H1 (cell line): ENCODE measurements around the gene S100A16. TPM values are rescaled to one million over a fixed set of nuclear protein-coding genes. Genes with fewer than 3 reads are reported as not detected.

ENCODE experiments used
- NRF1 ChIP-seq: IDR thresholded peaks from 2 replicates; pipeline ENCODE4 v1.6.1; 2011; ENCODE audit warnings: mild to moderate bottlenecking, low read depth, low read length, improper control_type of control experiment
- POLR2A ChIP-seq, 2 experiments: IDR thresholded peaks; 1 replicate in 1 of 2; 2 replicates in 1 of 2; pipeline ENCODE4 v1.6.1; 2011; ENCODE audit warnings: low read depth in 2 of 2, low read length in 2 of 2, mild to moderate bottlenecking in 2 of 2; ENCODE audit errors: control extremely low read depth in 1 of 2
- SP1 ChIP-seq: IDR thresholded peaks from 2 replicates; pipeline ENCODE4 v1.6.1; 2011; ENCODE audit warnings: low read depth, low read length
- polyA plus RNA-seq, 7 experiments: library from polyadenylated mRNA; depleted of rRNA in 3 of 7; stranded (reverse) in 5 of 7; unstranded in 2 of 7; fragments of >200 nt in 5 of 7; fragments of 200-250 nt in 2 of 7; gene quantifications; 1 replicate in 5 of 7; 2 replicates in 1 of 7; 4 replicates in 1 of 7; pipeline versions ENCODE4 v1.2.1 to v1.2.3, GENCODE V29; 2011 to 2013; ENCODE audit warnings: missing spikeins in 2 of 7, mixed read lengths in 2 of 7
- total RNA-seq: library from RNA; stranded (reverse); fragmentation: NEBNext Ultra II Directional; extraction: Animal tissue kit (Norgen Biotek cat#: 25700); gene quantifications from 2 replicates; pipeline ENCODE4 v1.2.1, GENCODE V29; 2021
- TF ChIP-seq, protein P1 (sequence below): fragments of 300-600 bp; sonication (generic); IDR thresholded peaks from 2 replicates; pipeline ENCODE4 v1.7.1; 2012; ENCODE audit warnings: low read length, moderate library complexity, mild to moderate bottlenecking, inconsistent platforms; ENCODE audit not compliant: insufficient replicate concordance

S100A16 gene
- total and polyA plus RNA-seq, 2 of the 8 experiments (the other 6 are each of a cell fraction or from before 2014, with no cell fraction given) = 14.9 to 61.4 TPM

DNA sequence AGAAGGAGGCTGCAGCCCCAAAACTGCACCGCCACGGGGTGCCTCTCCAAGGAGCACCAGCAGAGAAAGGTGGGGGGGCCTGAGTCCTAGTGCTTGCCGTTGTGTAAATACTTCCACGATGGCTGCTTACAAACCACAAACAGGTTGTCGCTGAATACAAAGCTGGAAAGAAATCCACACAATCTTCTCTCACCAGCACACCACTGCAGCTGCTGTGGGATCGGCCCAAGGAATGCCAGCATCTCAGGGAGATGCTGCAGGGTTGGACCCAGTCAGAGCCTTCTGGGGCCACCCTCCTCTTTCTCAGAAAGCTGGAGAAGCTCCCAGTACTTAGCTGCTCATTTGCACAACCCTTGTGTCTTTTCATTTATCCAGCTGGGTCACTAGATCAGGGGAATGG, 6.2 kb upstream of the S100A16 start (continued):
- TF ChIP-seq, protein P1, sequence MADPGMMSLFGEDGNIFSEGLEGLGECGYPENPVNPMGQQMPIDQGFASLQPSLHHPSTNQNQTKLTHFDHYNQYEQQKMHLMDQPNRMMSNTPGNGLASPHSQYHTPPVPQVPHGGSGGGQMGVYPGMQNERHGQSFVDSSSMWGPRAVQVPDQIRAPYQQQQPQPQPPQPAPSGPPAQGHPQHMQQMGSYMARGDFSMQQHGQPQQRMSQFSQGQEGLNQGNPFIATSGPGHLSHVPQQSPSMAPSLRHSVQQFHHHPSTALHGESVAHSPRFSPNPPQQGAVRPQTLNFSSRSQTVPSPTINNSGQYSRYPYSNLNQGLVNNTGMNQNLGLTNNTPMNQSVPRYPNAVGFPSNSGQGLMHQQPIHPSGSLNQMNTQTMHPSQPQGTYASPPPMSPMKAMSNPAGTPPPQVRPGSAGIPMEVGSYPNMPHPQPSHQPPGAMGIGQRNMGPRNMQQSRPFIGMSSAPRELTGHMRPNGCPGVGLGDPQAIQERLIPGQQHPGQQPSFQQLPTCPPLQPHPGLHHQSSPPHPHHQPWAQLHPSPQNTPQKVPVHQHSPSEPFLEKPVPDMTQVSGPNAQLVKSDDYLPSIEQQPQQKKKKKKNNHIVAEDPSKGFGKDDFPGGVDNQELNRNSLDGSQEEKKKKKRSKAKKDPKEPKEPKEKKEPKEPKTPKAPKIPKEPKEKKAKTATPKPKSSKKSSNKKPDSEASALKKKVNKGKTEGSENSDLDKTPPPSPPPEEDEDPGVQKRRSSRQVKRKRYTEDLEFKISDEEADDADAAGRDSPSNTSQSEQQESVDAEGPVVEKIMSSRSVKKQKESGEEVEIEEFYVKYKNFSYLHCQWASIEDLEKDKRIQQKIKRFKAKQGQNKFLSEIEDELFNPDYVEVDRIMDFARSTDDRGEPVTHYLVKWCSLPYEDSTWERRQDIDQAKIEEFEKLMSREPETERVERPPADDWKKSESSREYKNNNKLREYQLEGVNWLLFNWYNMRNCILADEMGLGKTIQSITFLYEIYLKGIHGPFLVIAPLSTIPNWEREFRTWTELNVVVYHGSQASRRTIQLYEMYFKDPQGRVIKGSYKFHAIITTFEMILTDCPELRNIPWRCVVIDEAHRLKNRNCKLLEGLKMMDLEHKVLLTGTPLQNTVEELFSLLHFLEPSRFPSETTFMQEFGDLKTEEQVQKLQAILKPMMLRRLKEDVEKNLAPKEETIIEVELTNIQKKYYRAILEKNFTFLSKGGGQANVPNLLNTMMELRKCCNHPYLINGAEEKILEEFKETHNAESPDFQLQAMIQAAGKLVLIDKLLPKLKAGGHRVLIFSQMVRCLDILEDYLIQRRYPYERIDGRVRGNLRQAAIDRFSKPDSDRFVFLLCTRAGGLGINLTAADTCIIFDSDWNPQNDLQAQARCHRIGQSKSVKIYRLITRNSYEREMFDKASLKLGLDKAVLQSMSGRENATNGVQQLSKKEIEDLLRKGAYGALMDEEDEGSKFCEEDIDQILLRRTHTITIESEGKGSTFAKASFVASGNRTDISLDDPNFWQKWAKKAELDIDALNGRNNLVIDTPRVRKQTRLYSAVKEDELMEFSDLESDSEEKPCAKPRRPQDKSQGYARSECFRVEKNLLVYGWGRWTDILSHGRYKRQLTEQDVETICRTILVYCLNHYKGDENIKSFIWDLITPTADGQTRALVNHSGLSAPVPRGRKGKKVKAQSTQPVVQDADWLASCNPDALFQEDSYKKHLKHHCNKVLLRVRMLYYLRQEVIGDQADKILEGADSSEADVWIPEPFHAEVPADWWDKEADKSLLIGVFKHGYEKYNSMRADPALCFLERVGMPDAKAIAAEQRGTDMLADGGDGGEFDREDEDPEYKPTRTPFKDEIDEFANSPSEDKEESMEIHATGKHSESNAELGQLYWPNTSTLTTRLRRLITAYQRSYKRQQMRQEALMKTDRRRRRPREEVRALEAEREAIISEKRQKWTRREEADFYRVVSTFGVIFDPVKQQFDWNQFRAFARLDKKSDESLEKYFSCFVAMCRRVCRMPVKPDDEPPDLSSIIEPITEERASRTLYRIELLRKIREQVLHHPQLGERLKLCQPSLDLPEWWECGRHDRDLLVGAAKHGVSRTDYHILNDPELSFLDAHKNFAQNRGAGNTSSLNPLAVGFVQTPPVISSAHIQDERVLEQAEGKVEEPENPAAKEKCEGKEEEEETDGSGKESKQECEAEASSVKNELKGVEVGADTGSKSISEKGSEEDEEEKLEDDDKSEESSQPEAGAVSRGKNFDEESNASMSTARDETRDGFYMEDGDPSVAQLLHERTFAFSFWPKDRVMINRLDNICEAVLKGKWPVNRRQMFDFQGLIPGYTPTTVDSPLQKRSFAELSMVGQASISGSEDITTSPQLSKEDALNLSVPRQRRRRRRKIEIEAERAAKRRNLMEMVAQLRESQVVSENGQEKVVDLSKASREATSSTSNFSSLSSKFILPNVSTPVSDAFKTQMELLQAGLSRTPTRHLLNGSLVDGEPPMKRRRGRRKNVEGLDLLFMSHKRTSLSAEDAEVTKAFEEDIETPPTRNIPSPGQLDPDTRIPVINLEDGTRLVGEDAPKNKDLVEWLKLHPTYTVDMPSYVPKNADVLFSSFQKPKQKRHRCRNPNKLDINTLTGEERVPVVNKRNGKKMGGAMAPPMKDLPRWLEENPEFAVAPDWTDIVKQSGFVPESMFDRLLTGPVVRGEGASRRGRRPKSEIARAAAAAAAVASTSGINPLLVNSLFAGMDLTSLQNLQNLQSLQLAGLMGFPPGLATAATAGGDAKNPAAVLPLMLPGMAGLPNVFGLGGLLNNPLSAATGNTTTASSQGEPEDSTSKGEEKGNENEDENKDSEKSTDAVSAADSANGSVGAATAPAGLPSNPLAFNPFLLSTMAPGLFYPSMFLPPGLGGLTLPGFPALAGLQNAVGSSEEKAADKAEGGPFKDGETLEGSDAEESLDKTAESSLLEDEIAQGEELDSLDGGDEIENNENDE = no peak
- no peak for TF ChIP-seq SP1
- no peak for TF ChIP-seq POLR2A (IDR thresholded peaks at IDR 0.05; ENCODE audit: control extremely low read depth in 1 of 2, low read depth in 2 of 2, low read length in 2 of 2)
- TF ChIP-seq NRF1 = no peak
- TF ChIP-seq, all 59 proteins: peak for 0
